Measurements from ENCODE around the gene PAM.
A peak's percentile ranks its signal among the peaks of the same experiment; 100 is the strongest.
"Not testable (repeated sequence)": the region's sequence is repeated elsewhere in the genome, so short reads cannot be mapped to it uniquely, and the experiment has no call there.

Gene PAM

GRCh38 chr5:102747386-102748166, 7.5 kb upstream of the PAM start:
- Histone ChIP-seq H3K9me3 (ENCODE audit: severe bottlenecking) (peaks cover 3% of the 10 kb centered on the region), H3K4me3 (ENCODE audit: low read depth, low read length) (no peak overlapping the region), H3K27ac (no peak overlapping the region), H3K36me3 (no peaks in the 10 kb centered on the region), H3K27me3 (ENCODE audit: insufficient read depth, low read depth, severe bottlenecking) (no peaks in the 10 kb centered on the region)
- no peak for TF ChIP-seq CTCF (IDR thresholded peaks at IDR 0.05; ENCODE audit: low read depth, low read length)
- no peak for DNase-seq

GRCh38 chr5:102749416-102750030, 5.6 kb upstream of the PAM start:
- H3K27ac ChIP-seq: no peak overlapping the region
- no peak overlapping the region for H3K4me3 ChIP-seq (ENCODE audit: low read depth, low read length)
- TF ChIP-seq CTCF (IDR thresholded peaks at IDR 0.05; ENCODE audit: low read depth, low read length): no peak
- peaks cover 11% of the 10 kb centered on the region for H3K27me3 ChIP-seq (ENCODE audit: insufficient read depth, low read depth, severe bottlenecking)
- DNase-seq: no peak
- no peaks in the 10 kb centered on the region for H3K36me3 ChIP-seq
- no peaks in the 10 kb centered on the region for H3K9me3 ChIP-seq (ENCODE audit: severe bottlenecking)

GRCh38 chr5:102750151-102750834, 4.8 kb upstream of the PAM start:
- TF ChIP-seq CTCF (IDR thresholded peaks at IDR 0.05; ENCODE audit: low read depth, low read length): no peak
- DNase-seq: no peak
- H3K36me3 ChIP-seq: no peaks in the 10 kb centered on the region
- H3K9me3 ChIP-seq (ENCODE audit: severe bottlenecking): no peaks in the 10 kb centered on the region
- H3K4me3 ChIP-seq (ENCODE audit: low read depth, low read length): no peak overlapping the region
- peaks cover 12% of the 10 kb centered on the region for H3K27me3 ChIP-seq (ENCODE audit: insufficient read depth, low read depth, severe bottlenecking)
- no peak overlapping the region for H3K27ac ChIP-seq

GRCh38 chr5:102751903-102752376, 3.2 kb upstream of the PAM start:
- H3K36me3 ChIP-seq; H3K4me3 ChIP-seq (ENCODE audit: low read depth, low read length); H3K9me3 ChIP-seq (ENCODE audit: severe bottlenecking); DNase-seq; H3K27ac ChIP-seq: not testable (repeated sequence)
- peaks cover 19% of the 10 kb centered on the region for H3K27me3 ChIP-seq (ENCODE audit: insufficient read depth, low read depth, severe bottlenecking)

- TF ChIP-seq CTCF (IDR thresholded peaks at IDR 0.05; ENCODE audit: low read depth, low read length): no peak
- peak; percentile 13 for DNase-seq
- Histone ChIP-seq H3K9me3 (ENCODE audit: severe bottlenecking) (no peaks in the 10 kb centered on the region), H3K36me3 (no peaks in the 10 kb centered on the region), H3K4me3 (ENCODE audit: low read depth, low read length) (peak overlapping the region; percentile 93), H3K27me3 (ENCODE audit: insufficient read depth, low read depth, severe bottlenecking) (peaks cover 19% of the 10 kb centered on the region), H3K27ac (no peak overlapping the region)
Measured at GRCh38 chr5:102753889-102754766, 977 bp upstream of the PAM start.

All from WERI-Rb-1 (cell line).